ENCODE measurements around the gene ULBP3. TPM values are rescaled to one million over a fixed set of nuclear protein-coding genes. Genes with fewer than 3 reads are reported as not detected.
"Not testable (repeated sequence)": the region's sequence is repeated elsewhere in the genome, so short reads cannot be mapped to it uniquely, and the experiment has no call there.

The ULBP3 gene
- total and polyA plus RNA-seq, 4 donors = 0.39 to 0.75 (median 0.41) TPM; not detected in 1

DNA sequence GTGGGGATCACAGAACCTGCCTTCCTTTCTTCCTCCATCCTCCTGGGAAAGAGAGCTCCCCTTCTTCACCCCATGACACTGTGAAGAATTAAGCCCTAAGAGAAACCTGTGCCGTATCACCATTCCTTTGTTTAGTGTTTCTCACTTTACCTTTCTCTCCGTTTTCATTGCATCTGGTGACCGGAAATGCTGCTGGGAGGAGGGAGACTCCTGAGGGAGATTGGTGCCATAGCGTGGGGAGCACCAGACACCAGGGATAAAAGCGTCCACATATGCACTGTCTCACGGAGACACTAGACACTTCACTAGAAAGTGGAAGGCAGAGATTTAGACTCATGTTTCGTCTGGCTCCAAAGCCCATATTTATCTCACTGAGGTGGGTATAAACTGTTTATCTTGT, 15.5 kb upstream of the ULBP3 start:
- no peak for DNase-seq
- no peaks in the 10 kb centered on the region for H3K9me3 ChIP-seq (ENCODE audit: control insufficient read depth, low read length)
- no peaks in the 10 kb centered on the region for H3K4me1 ChIP-seq (ENCODE audit: control insufficient read depth in 1 of 2, insufficient read depth in 2 of 2, low read length in 2 of 2)
- WGBS, 2 donors = 73 to 82% methylated on average over 7 of the region's 7 CpGs
- H3K36me3 ChIP-seq (ENCODE audit: control insufficient read depth in 1 of 2, insufficient read depth in 2 of 2, low read length in 1 of 2) = no peaks in the 10 kb centered on the region
- no peak overlapping the region for H3K4me3 ChIP-seq (ENCODE audit: low read length in 2 of 2)
- intact Hi-C loops (cut with DNase I) = loop anchor here (5.0 to 10.0 kb wide), 3 partner anchors 313 to 733 kb away; no protein-coding TSS in a partner anchor
- ATAC-seq (ENCODE audit: low FRiP score) = no peak
- H3K27ac ChIP-seq (ENCODE audit: low read depth in 1 of 2, low read length in 2 of 2) = no peak overlapping the region
- H3K27me3 ChIP-seq (ENCODE audit: control insufficient read depth in 1 of 2, insufficient read depth in 2 of 2, low read length in 1 of 2) = no peaks in the 10 kb centered on the region

GRCh38 chr6:150083839-150084238, 14.9 kb upstream of the ULBP3 start:
- H3K4me3 ChIP-seq (ENCODE audit: low read length in 2 of 2) = no peak overlapping the region

GRCh38 chr6:150081702-150082101, 12.8 kb upstream of the ULBP3 start:
- H3K9me3 ChIP-seq (ENCODE audit: control insufficient read depth, low read length) = no peaks in the 10 kb centered on the region
- no peak for ATAC-seq (ENCODE audit: low FRiP score)
- intact Hi-C loops (cut with DNase I) = loop anchor here (2.0 to 10.0 kb wide), 6 partner anchors 251 to 736 kb away; no protein-coding TSS in a partner anchor
- no peaks in the 10 kb centered on the region for H3K27me3 ChIP-seq (ENCODE audit: control insufficient read depth in 1 of 2, insufficient read depth in 2 of 2, low read length in 1 of 2)
- WGBS, 2 donors = 78 to 81% methylated on average over 4 of the region's 4 CpGs
- H3K4me3 ChIP-seq (ENCODE audit: low read length in 2 of 2) = no peak overlapping the region
- no peaks in the 10 kb centered on the region for H3K4me1 ChIP-seq (ENCODE audit: control insufficient read depth in 1 of 2, insufficient read depth in 2 of 2, low read length in 2 of 2)
- no peaks in the 10 kb centered on the region for H3K36me3 ChIP-seq (ENCODE audit: control insufficient read depth in 1 of 2, insufficient read depth in 2 of 2, low read length in 1 of 2)
- no peak for DNase-seq
- H3K27ac ChIP-seq (ENCODE audit: low read depth in 1 of 2, low read length in 2 of 2) = no peak overlapping the region

More at GRCh38 chr6:150083839-150084238, 14.9 kb upstream of the ULBP3 start:
- WGBS, 2 donors = 89 to 91% methylated on average over 3 of the region's 3 CpGs
- intact Hi-C loops (cut with DNase I) = loop anchor here (5.0 to 10.0 kb wide), 3 partner anchors 313 to 733 kb away; no protein-coding TSS in a partner anchor
- Histone ChIP-seq H3K27ac (ENCODE audit: low read depth in 1 of 2, low read length in 2 of 2) (no peak overlapping the region), H3K27me3 (ENCODE audit: control insufficient read depth in 1 of 2, insufficient read depth in 2 of 2, low read length in 1 of 2) (no peaks in the 10 kb centered on the region), H3K36me3 (ENCODE audit: control insufficient read depth in 1 of 2, insufficient read depth in 2 of 2, low read length in 1 of 2) (no peaks in the 10 kb centered on the region), H3K9me3 (ENCODE audit: control insufficient read depth, low read length) (no peaks in the 10 kb centered on the region), H3K4me1 (ENCODE audit: control insufficient read depth in 1 of 2, insufficient read depth in 2 of 2, low read length in 2 of 2) (no peaks in the 10 kb centered on the region)
- no peak for ATAC-seq (ENCODE audit: low FRiP score)
- no peak for DNase-seq

- H3K4me3 ChIP-seq (ENCODE audit: low read length in 2 of 2) = no peak overlapping the region
- no peak overlapping the region for H3K27ac ChIP-seq (ENCODE audit: low read depth in 1 of 2, low read length in 2 of 2)
- peaks cover 0 to 1% of the 10 kb centered on the region in 2 donors for H3K27me3 ChIP-seq (ENCODE audit: control insufficient read depth in 1 of 2, insufficient read depth in 2 of 2, low read length in 1 of 2)
- no peaks in the 10 kb centered on the region for H3K4me1 ChIP-seq (ENCODE audit: control insufficient read depth in 1 of 2, insufficient read depth in 2 of 2, low read length in 2 of 2)
- H3K9me3 ChIP-seq (ENCODE audit: control insufficient read depth, low read length) = no peaks in the 10 kb centered on the region
- WGBS, 2 donors = 82 to 86% methylated on average over 4 of the region's 4 CpGs
- H3K36me3 ChIP-seq (ENCODE audit: control insufficient read depth in 1 of 2, insufficient read depth in 2 of 2, low read length in 1 of 2) = no peaks in the 10 kb centered on the region
- intact Hi-C loops (cut with DNase I) = loop anchor here (2.0 to 10.0 kb wide), 6 partner anchors 253 to 738 kb away; no protein-coding TSS in a partner anchor
- DNase-seq (no peak), ATAC-seq (ENCODE audit: low FRiP score) (no peak)
Observed at GRCh38 chr6:150079604-150080003, 10.7 kb upstream of the ULBP3 start.

- WGBS, 2 donors = 65 to 72% methylated on average over 2 of the region's 2 CpGs
- no peaks in the 10 kb centered on the region for H3K36me3 ChIP-seq (ENCODE audit: control insufficient read depth in 1 of 2, insufficient read depth in 2 of 2, low read length in 1 of 2)
- DNase-seq (no peak), ATAC-seq (ENCODE audit: low FRiP score) (no peak)
- H3K4me1 ChIP-seq (ENCODE audit: control insufficient read depth in 1 of 2, insufficient read depth in 2 of 2, low read length in 2 of 2) = no peaks in the 10 kb centered on the region
- intact Hi-C loops (cut with DNase I) = no loop called here
- no peak overlapping the region for H3K27ac ChIP-seq (ENCODE audit: low read depth in 1 of 2, low read length in 2 of 2)
- H3K9me3 ChIP-seq (ENCODE audit: control insufficient read depth, low read length) = no peaks in the 10 kb centered on the region
- H3K27me3 ChIP-seq (ENCODE audit: control insufficient read depth in 1 of 2, insufficient read depth in 2 of 2, low read length in 1 of 2) = peaks cover 0 to 1% of the 10 kb centered on the region in 2 donors
- no peak overlapping the region for H3K4me3 ChIP-seq (ENCODE audit: low read length in 2 of 2)
Observed at GRCh38 chr6:150078788-150079187, 9.9 kb upstream of the ULBP3 start.

DNA sequence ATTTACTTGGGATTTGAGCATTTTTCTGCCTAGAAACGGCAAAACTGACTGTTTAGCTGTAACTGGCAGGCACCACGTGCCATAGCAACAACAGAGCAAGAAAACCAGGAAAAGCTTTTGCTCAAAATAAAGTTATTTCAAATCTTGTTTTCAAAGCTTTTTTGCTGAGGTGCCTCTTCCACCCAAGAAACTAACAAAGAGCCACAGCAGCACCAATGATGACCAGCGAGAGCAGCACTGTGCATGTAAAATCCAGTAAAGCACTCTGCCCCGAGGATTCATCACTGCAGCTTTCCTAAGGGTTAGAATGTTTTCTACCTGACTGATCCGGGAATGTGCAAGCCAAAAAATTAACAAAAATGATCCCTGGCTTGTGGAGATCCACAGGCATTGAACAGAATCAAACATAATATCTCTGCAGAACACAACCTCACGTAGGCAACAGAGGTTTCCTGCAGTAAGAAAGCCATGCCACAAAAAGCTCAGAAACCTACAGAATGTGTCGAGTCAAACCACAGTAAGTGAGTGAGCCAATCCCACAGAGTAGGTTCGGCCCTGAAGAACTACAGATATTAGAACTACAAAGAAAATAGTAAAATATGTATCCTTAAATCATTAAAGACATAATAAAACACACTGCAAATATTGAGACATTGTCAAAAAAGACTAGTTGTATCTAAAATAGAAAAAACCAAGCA, 7.4 kb upstream of the ULBP3 start:
- DNase-seq = no peak
- Histone ChIP-seq H3K9me3 (ENCODE audit: control insufficient read depth, low read length) (no peaks in the 10 kb centered on the region), H3K27me3 (ENCODE audit: control insufficient read depth in 1 of 2, insufficient read depth in 2 of 2, low read length in 1 of 2) (peaks cover 0 to 1% of the 10 kb centered on the region in 2 donors), H3K27ac (ENCODE audit: low read depth in 1 of 2, low read length in 2 of 2) (no peak overlapping the region), H3K4me1 (ENCODE audit: control insufficient read depth in 1 of 2, insufficient read depth in 2 of 2, low read length in 2 of 2) (no peaks in the 10 kb centered on the region), H3K36me3 (ENCODE audit: control insufficient read depth in 1 of 2, insufficient read depth in 2 of 2, low read length in 1 of 2) (no peaks in the 10 kb centered on the region), H3K4me3 (ENCODE audit: low read length in 2 of 2) (no peak overlapping the region)
- WGBS, 2 donors = 59 to 63% methylated on average over 8 of the region's 8 CpGs
- intact Hi-C loops (cut with DNase I) = no loop called here
- ATAC-seq (ENCODE audit: low FRiP score) = no peak

GRCh38 chr6:150075034-150075421, 6.1 kb upstream of the ULBP3 start:
- WGBS, 2 donors = 87 to 95% methylated on average over 2 of the region's 2 CpGs
- peaks cover 0 to 1% of the 10 kb centered on the region in 2 donors for H3K27me3 ChIP-seq (ENCODE audit: control insufficient read depth in 1 of 2, insufficient read depth in 2 of 2, low read length in 1 of 2)
- intact Hi-C loops (cut with DNase I) = no loop called here

GRCh38 chr6:150074396-150075033, 5.6 kb upstream of the ULBP3 start:
- intact Hi-C loops (cut with DNase I); H3K4me1 ChIP-seq (ENCODE audit: control insufficient read depth in 1 of 2, insufficient read depth in 2 of 2, low read length in 2 of 2); H3K36me3 ChIP-seq (ENCODE audit: control insufficient read depth in 1 of 2, insufficient read depth in 2 of 2, low read length in 1 of 2); H3K27ac ChIP-seq (ENCODE audit: low read depth in 1 of 2, low read length in 2 of 2); H3K4me3 ChIP-seq (ENCODE audit: low read length in 2 of 2); ATAC-seq (ENCODE audit: low FRiP score); DNase-seq; H3K27me3 ChIP-seq (ENCODE audit: control insufficient read depth in 1 of 2, insufficient read depth in 2 of 2, low read length in 1 of 2); H3K9me3 ChIP-seq (ENCODE audit: control insufficient read depth, low read length): not testable (repeated sequence)
- 88 to 91% methylated on average over 4 of the region's 4 CpGs for WGBS, 2 donors

More at GRCh38 chr6:150075034-150075421, 6.1 kb upstream of the ULBP3 start:
- Histone ChIP-seq H3K4me3 (ENCODE audit: low read length in 2 of 2) (no peak overlapping the region), H3K9me3 (ENCODE audit: control insufficient read depth, low read length) (no peaks in the 10 kb centered on the region), H3K4me1 (ENCODE audit: control insufficient read depth in 1 of 2, insufficient read depth in 2 of 2, low read length in 2 of 2) (no peaks in the 10 kb centered on the region), H3K36me3 (ENCODE audit: control insufficient read depth in 1 of 2, insufficient read depth in 2 of 2, low read length in 1 of 2) (no peaks in the 10 kb centered on the region), H3K27ac (ENCODE audit: low read depth in 1 of 2, low read length in 2 of 2) (no peak overlapping the region)
- DNase-seq (no peak), ATAC-seq (ENCODE audit: low FRiP score) (no peak)

- H3K9me3 ChIP-seq (ENCODE audit: control insufficient read depth, low read length) = no peaks in the 10 kb centered on the region
- ATAC-seq (ENCODE audit: low FRiP score) (no peak), DNase-seq (peak; percentile 77 to 86)
- no peaks in the 10 kb centered on the region for H3K36me3 ChIP-seq (ENCODE audit: control insufficient read depth in 1 of 2, insufficient read depth in 2 of 2, low read length in 1 of 2)
- intact Hi-C loops (cut with DNase I) = no loop called here
- WGBS, 2 donors = 63 to 65% methylated on average over 7 to 8 of the region's 8 CpGs
- H3K4me1 ChIP-seq (ENCODE audit: control insufficient read depth in 1 of 2, insufficient read depth in 2 of 2, low read length in 2 of 2) = no peaks in the 10 kb centered on the region
- peaks cover 0 to 1% of the 10 kb centered on the region in 2 donors for H3K27me3 ChIP-seq (ENCODE audit: control insufficient read depth in 1 of 2, insufficient read depth in 2 of 2, low read length in 1 of 2)
- no peak overlapping the region for H3K4me3 ChIP-seq (ENCODE audit: low read length in 2 of 2)
- no peak overlapping the region for H3K27ac ChIP-seq (ENCODE audit: low read depth in 1 of 2, low read length in 2 of 2)
Observed at GRCh38 chr6:150072201-150072600, 3.3 kb upstream of the ULBP3 start.
